ENCODE data around the gene PRKCE.

DNA sequence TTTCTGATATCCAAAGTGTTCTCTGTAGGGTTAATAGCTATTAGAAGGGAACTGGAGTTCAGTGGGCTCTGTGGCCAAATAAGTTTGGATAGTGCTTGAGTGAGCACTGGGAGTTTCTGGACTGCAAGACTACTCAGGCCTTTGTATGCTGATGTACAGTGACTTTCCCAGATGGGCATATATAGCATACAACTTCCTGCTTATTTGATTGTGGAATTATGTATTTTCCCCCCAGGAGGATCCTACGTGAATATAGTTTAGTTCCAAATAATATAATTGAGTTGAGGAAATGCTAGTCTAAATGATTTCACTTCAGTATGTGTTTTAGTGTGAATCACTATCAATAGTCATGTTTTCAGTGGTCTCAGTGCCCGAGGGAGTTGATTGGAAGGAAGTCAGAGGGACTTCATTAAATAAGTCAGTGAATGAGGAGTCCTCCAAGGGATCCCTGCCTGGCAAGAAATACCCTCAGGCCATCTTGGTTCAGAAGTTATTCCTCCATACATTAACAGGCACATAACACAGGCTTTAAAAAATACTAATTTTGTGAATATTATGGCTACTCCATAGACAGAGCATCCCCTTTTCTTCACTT lies 251.4 kb downstream of the PRKCE start:
- TF ChIP-seq, protein P1, sequence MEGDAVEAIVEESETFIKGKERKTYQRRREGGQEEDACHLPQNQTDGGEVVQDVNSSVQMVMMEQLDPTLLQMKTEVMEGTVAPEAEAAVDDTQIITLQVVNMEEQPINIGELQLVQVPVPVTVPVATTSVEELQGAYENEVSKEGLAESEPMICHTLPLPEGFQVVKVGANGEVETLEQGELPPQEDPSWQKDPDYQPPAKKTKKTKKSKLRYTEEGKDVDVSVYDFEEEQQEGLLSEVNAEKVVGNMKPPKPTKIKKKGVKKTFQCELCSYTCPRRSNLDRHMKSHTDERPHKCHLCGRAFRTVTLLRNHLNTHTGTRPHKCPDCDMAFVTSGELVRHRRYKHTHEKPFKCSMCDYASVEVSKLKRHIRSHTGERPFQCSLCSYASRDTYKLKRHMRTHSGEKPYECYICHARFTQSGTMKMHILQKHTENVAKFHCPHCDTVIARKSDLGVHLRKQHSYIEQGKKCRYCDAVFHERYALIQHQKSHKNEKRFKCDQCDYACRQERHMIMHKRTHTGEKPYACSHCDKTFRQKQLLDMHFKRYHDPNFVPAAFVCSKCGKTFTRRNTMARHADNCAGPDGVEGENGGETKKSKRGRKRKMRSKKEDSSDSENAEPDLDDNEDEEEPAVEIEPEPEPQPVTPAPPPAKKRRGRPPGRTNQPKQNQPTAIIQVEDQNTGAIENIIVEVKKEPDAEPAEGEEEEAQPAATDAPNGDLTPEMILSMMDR (IDR thresholded peaks at IDR 0.05) = no peak
- no peak for TF ChIP-seq POLR2A (IDR thresholded peaks at IDR 0.05)

Measured in body of pancreas (tissue), 4 donors.